Lower leg skin (tissue), 4 donors: ENCODE data around the gene SNX4. TPM values are rescaled to one million over a fixed set of nuclear protein-coding genes. Genes with fewer than 3 reads are reported as not detected.

Experiments used
- DNase-seq, 2 donors: peaks; one replicate each; pipeline ENCODE4 v3.0.0-alpha.2; 2019; ENCODE audit warnings: low spot score in 2 of 2
- H3K4me3 ChIP-seq: fragments of 200-600 bp; sonication (generic); 2 replicates; pipeline ENCODE4 v1.5.1; 2017; ENCODE audit warnings: mild to moderate bottlenecking, low read depth; ENCODE audit not compliant: poor library complexity, severe bottlenecking
- POLR2A ChIP-seq, 2 donors: fragments of 450-650 bp; IDR thresholded peaks; one replicate each; pipeline ENCODE4 v1.6.1; 2016 to 2017; ENCODE audit warnings: antibody characterized with exemption in 2 of 2, mild to moderate bottlenecking in 1 of 2, moderate library complexity in 1 of 2
- WGBS, 2 donors: methylation state at CpG; one replicate each; pipeline ENCODE4 v1.1.5; 2018; 5-methylcytosine and 5-hydroxymethylcytosine counted together
- intact Hi-C: fragments of 100-400 bp; cut with DNase I; formaldehyde crosslinking; loops from one replicate; pipeline ENCODE4 v1.15.0; 2023; ENCODE audit warnings: low total_unique reads
- total RNA-seq, 4 donors: library from RNA; depleted of rRNA; stranded (reverse); fragments of >200 nt; gene quantifications; one replicate each; pipeline ENCODE4 v1.1.0, GENCODE V29; 2016
- TF ChIP-seq, protein P1 (sequence below), 3 donors: fragments of 450-650 bp; IDR thresholded peaks; one replicate each; pipeline ENCODE4 v1.5.1; 2016; ENCODE audit warnings: antibody characterized with exemption in 3 of 3, mild to moderate bottlenecking in 3 of 3, moderate library complexity in 2 of 3

Gene SNX4
- total RNA-seq, 4 donors from 2014 or later, result 22.4 to 71.3 (median 24.6) TPM

DNA sequence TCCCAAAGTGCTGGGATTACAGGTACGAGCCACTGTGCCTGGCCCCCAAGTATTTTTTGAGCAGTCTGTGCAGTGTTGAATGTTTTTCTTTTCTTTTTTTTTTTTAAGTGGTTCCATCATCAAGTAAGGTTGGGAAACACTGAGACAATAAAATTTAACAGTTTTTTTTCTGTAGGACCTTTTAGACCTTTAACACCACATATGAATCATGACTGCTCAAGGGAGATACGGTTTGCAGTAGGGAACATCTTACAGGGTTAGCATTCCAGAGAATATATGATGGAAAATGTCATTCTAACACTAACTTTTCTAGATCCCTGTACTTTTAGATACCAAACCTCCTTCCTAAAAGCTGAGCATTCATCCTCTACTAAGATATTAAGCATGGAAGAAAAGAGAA is 41.7 kb downstream of the SNX4 start:
- no peak for DNase-seq
- intact Hi-C loops, result no loop called here
- TF ChIP-seq, protein P1, sequence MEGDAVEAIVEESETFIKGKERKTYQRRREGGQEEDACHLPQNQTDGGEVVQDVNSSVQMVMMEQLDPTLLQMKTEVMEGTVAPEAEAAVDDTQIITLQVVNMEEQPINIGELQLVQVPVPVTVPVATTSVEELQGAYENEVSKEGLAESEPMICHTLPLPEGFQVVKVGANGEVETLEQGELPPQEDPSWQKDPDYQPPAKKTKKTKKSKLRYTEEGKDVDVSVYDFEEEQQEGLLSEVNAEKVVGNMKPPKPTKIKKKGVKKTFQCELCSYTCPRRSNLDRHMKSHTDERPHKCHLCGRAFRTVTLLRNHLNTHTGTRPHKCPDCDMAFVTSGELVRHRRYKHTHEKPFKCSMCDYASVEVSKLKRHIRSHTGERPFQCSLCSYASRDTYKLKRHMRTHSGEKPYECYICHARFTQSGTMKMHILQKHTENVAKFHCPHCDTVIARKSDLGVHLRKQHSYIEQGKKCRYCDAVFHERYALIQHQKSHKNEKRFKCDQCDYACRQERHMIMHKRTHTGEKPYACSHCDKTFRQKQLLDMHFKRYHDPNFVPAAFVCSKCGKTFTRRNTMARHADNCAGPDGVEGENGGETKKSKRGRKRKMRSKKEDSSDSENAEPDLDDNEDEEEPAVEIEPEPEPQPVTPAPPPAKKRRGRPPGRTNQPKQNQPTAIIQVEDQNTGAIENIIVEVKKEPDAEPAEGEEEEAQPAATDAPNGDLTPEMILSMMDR (IDR thresholded peaks at IDR 0.05), result no peak
- no peak for TF ChIP-seq POLR2A (IDR thresholded peaks at IDR 0.05)
- 90 to 92% methylated on average over 2 of the region's 2 CpGs for WGBS, 2 donors
- no peak overlapping the region for H3K4me3 ChIP-seq

DNA sequence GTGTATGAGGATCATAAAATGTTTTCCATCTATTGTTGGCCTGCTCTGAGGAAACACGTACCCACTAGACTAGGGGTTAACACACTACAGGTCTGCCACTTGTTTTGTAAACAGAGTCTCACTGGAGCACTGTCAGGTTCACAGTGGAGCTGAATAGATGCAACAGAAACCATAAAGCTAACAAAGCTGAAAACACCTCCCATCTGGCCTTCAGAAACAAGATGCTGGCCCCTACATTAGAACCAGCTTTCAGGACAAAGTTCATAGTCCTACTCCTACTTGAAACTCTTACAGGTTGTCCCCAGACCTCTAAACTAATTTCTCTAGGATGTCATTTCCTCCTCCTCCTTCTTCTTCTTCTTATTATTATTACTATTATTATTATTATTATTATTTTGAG is 42.3 kb downstream of the SNX4 start:
- intact Hi-C loops, result no loop called here
- no peak overlapping the region for H3K4me3 ChIP-seq
- DNase-seq, result no peak
- WGBS, 2 donors, result 83 to 100% methylated on average over 1 of the region's 1 CpG
- TF ChIP-seq, protein P1 (IDR thresholded peaks at IDR 0.05), result no peak
- no peak for TF ChIP-seq POLR2A (IDR thresholded peaks at IDR 0.05)

DNA sequence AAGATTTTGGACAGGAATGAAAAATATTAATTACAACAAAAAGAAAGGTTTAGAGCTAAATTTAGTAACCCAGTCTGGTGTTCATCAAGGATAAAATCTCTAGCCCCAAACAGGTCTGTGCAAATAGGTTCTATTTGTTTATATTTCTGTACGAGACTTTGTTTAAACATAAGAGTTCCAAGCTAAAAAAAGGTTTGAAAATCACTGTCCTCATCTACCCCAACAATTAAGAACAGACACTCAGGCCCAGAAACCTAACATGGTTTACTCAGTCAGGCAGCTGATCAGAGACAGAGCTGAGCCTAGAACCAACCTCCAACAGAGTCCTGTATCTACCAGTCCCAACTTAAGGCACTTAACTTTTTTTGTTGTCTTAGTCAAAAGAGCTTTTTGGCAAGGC is 49.3 kb downstream of the SNX4 start:
- 88 to 89% methylated on average over 1 of the region's 1 CpG for WGBS, 2 donors
- TF ChIP-seq POLR2A (IDR thresholded peaks at IDR 0.05), result no peak
- TF ChIP-seq, protein P1 (IDR thresholded peaks at IDR 0.05), result no peak
- DNase-seq, result no peak

DNA sequence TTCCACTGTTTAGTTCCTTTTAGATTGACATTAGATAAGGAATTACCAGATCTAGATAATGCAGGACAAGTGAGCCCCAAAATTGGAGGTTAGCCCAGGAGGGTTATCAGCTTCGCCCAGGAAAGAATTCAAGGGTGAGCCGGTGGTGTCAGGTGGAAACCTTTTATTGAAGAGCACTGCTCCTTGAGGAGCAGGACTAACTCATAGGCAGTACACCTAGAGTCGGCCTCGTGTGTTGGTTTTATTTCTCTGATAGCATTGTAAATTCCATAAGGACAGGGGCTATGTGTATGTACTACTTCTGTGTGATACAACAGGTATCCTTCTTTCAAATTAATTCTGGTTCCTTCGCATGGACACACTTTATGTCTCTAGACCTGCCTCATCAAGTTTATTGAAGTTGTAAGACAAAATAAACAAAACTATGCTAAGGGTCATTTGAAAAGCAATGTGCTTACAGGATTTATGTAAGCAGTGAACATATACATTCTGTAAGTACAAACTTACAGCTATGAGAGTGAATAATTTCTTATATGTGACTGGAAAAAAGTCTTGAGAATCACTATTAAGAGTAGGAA is 57.2 kb downstream of the SNX4 start:
- no peak overlapping the region for H3K4me3 ChIP-seq
- DNase-seq, result no peak
- intact Hi-C loops, result no loop called here
- no peak for TF ChIP-seq POLR2A (IDR thresholded peaks at IDR 0.05)
- TF ChIP-seq, protein P1 (IDR thresholded peaks at IDR 0.05), result no peak
- 80 to 91% methylated on average over 5 of the region's 5 CpGs for WGBS, 2 donors

More for the DNA sequence above, 49.3 kb downstream of the SNX4 start:
- H3K4me3 ChIP-seq, result no peak overlapping the region
- intact Hi-C loops, result no loop called here

DNA sequence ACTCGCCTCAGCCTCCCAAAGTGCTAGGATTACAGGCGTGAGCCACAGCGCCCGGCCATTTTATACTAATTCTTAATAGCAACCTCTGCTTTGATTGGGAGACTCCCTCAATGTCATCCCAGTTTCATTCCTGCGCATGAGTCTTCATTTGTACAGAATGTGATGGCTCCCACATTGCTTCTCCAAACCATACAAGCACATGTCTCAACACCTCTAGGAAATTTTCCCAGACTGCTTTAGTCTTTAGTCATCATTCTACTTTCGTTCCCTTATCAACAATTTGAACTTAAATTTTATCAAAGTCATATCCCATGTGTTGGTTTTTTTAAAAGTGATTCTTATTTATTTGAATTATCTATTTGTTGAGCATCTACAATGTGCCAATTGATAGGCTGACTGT is 58.1 kb downstream of the SNX4 start:
- WGBS, 2 donors, result 96 to 97% methylated on average over 6 of the region's 6 CpGs
- H3K4me3 ChIP-seq, result no peak overlapping the region
- intact Hi-C loops, result no loop called here
- no peak for TF ChIP-seq POLR2A (IDR thresholded peaks at IDR 0.05)
- TF ChIP-seq, protein P1 (IDR thresholded peaks at IDR 0.05), result no peak
- no peak for DNase-seq

DNA sequence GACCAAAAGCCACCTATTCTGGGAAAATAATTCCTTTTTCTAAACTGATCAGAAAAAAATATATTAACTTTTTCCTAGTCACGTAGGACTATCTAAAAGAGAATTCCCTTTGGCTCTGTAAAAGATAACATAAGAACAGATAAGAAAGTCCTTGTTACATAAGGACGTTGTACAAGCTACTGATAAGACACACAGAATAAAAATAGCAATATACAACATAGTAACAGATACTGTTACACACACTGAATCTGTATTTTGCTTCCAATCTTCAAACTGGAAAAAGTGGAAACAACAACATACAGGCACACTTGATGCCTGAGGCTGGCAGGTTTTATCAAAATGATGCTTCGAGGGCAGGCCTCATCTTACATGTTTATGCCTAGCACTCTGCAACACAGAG is 59.8 kb downstream of the SNX4 start:
- DNase-seq, result no peak
- intact Hi-C loops, result no loop called here
- WGBS, 2 donors, result 78 to 83% methylated on average over 3 of the region's 3 CpGs
- H3K4me3 ChIP-seq, result no peak overlapping the region
- TF ChIP-seq, protein P1 (IDR thresholded peaks at IDR 0.05), result no peak
- no peak for TF ChIP-seq POLR2A (IDR thresholded peaks at IDR 0.05)
